NCI-H2196 (cell line): ENCODE data around the gene ILDR1.
A peak's percentile ranks its signal among the peaks of the same experiment; 100 is the strongest.

Experiments
- DNase-seq: peaks from one replicate; lab custom pipeline; 2025; ENCODE audit not compliant: unreplicated experiment; lab: John Stamatoyannopoulos, UW

Gene ILDR1

DNA sequence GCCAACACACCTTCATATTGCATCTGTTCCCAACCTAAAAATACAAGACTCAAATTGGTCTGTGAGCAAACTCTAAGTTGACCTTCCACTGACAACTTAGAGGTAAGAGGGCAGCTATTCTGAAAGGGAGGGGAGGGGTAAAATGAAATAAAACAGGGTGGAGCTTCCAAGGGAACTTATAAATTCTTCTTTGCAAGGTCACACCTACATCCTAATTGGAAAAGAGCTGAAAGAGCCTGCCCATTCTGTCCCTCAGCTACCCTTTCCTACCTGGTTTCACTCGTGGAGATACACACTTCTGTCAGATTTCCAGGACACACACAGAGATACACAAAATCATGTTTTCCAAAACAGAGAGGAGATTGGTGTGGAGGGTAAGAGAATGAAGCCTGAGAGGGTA is 1.0 kb downstream of the ILDR1 start:
- no peak for DNase-seq

GRCh38 chr3:122019493-122019892 is 2.6 kb downstream of the ILDR1 start:
- DNase-seq, result no peak

DNA sequence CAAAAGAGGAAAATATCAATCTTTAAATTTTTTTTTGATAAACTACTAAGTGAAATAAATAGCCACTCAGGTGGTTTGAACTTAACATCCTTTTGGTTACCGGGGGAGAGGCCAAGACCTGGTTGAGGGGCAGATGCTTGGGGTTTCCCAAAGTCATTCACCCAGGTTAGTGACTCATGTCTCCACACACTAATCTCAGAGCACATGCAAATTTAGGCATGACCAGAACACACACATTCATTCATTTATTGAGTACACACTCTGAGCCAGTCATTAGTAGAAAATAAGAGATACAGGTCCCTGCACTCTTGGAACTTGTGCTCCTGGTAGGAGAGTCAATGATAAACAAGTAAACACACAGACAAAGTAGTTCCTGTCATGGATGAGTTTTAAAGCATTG is 7.3 kb downstream of the ILDR1 start:
- DNase-seq, result no peak

DNA sequence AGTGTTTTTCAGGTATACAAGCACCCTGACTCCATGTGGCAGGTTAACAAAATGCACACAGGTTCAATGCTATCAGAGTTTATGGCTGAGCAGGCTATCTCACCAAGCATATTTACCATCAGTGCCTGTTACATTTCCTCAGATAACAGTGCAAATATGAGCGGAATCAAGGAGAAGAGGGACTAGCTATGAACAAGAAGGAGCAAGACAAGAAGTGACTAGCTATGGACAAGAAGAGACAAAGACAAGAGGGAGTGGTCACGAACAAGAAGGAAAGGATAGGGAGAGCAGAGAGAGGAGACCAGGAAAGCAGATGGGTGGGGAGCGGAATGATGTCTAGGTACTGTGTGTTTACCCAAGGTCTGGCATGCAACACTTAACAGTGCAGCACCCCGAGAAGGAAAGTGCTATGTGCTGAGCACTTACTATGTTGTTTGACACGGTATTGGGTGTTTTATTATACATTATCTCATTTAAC is 8.6 kb downstream of the ILDR1 start:
- DNase-seq, result no peak

- no peak for DNase-seq
Measured at GRCh38 chr3:122012821-122013220, 9.2 kb downstream of the ILDR1 start.

DNA sequence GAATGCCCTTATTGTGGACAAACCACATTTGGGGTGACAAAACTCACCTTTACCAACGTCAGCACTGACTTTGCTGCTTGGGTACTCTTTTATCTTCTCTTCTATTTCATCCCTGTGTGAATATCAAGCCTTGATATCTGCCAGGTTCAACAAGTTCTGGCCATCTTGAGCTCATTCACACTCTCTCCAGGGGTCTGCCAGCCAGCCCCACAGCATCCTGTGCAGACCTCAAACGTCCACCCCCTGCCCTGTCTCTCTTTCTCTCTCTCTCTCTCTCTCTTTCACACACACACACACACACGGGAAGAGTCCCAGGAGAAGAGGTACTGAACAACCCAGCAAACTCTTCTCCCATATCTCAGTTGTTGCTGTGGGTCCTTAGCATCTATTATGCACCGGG is 10.7 kb downstream of the ILDR1 start:
- no peak for DNase-seq

- no peak for DNase-seq
Measured at GRCh38 chr3:122010506-122010905, 11.5 kb downstream of the ILDR1 start.

- DNase-seq, result no peak
Measured at GRCh38 chr3:122008166-122008565, 13.9 kb downstream of the ILDR1 start.

- no peak for DNase-seq
Measured at GRCh38 chr3:122006267-122006666, 15.8 kb downstream of the ILDR1 start.

GRCh38 chr3:122004991-122005565 is 17.0 kb downstream of the ILDR1 start:
- DNase-seq, result no peak

DNA sequence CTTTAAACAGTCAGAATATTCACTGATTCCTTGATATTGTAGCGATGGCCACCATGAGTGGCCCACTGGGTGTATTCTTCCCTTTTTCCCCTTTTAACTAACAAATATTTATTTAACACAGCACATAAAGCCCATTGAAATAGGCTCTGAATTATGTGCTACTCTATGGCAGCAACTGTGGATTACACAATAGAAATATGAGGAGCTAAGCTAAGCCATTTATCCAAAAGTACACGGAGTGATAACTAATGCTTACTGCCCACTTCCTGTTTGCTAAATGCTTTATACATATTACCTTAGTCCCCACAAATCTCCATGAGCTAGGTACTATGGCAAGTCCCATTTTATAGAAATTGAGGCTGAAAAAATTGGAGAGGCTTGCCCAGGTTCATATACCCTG is 17.9 kb downstream of the ILDR1 start:
- peak; percentile 58 for DNase-seq

- no peak for DNase-seq
Measured at GRCh38 chr3:122003606-122004005, 18.4 kb downstream of the ILDR1 start.

DNA sequence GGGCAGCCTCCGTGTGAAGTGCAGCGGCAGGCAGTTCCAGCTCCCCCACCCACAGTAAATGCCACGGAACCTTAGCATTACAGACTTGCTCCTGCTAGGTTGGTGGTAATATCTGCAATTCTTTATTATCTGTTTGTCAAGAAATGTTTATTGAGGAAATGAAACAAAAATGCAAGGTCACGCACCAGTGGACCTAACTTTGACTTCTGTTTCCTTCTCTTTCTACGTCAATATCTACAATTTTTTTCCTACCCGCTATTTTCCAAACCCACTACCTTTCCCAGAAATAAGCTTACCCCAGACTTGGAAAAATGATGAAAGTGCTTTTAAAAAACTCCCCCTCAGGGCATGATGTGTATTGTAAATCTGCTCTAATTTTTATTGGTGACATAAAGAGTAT is 18.9 kb downstream of the ILDR1 start:
- no peak for DNase-seq

GRCh38 chr3:122002611-122003010 is 19.4 kb downstream of the ILDR1 start:
- no peak for DNase-seq

- DNase-seq, result no peak
Measured at GRCh38 chr3:122001892-122002291, 20.2 kb downstream of the ILDR1 start.

GRCh38 chr3:122000936-122001605 is 21.0 kb downstream of the ILDR1 start:
- no peak for DNase-seq

GRCh38 chr3:121999931-122000330 is 22.1 kb downstream of the ILDR1 start:
- DNase-seq, result no peak

DNA sequence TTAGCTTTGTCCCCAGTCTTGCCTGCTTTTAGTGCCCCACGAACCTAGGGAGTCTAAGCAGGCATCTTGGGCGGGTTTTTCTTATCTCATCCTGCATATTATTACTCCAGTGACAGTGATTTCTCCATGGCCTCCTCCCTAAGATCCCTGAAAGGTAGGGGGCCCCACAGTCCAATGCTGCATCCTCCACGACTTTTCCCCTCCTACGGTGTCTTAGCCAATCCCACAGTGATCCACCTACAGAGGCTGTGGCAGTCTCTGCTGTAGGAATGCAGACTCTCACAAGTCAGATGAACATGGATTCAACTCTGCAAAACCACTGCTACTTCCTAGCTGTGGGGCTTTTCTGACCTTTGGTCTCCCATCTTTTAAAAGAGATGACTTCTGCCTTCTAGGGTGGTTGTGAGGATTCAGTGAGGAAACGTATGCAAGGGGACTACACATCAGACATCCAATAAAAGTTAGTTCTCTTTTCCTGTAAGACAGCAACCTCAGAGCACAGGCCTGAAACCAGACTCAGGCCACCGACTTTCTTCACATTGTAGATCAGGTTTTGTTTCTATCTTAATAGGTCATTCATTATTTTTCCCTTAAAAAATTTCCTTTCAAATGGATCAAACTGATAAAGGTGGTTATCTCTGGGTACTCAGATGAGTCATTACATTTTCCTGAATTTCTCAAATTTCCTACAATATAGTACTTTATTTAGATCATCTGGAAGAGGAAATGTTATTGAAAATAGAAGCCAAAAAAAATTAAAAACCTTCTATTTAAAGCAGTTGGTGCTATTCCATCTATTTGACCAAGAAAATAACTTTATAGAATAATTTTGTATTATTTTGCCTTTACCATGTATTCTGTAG is 23.2 kb downstream of the ILDR1 start:
- DNase-seq, result no peak

- no peak for DNase-seq
Measured at GRCh38 chr3:121998030-121998580, 23.9 kb downstream of the ILDR1 start.

GRCh38 chr3:121997372-121997771 is 24.7 kb downstream of the ILDR1 start:
- DNase-seq, result no peak

DNA sequence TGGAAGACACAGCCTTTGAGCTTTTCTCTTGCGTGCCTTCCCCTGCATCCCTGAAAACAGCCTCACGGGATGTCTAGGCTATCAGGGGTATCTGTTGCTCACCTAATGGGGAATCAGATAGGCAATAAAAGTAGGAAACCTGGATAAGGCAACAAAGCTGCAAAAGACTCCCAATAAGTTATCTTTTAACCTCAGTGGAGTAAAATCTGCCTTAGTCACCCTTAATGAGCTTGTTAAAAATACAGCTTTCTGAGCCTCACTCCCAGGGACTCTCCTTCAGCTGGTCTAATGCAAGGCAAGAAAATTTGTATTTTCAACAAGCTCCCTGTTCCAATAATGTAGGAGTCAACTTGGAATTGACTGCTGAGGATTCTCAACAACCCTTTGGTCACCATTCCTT is 25.6 kb downstream of the ILDR1 start:
- DNase-seq, result no peak
